Stomach (tissue), 9 donors: ENCODE data around the gene C1orf159. TPM values are rescaled to one million over a fixed set of nuclear protein-coding genes. Genes with fewer than 3 reads are reported as not detected.
A peak's percentile ranks its signal among the peaks of the same experiment; 100 is the strongest.

Source experiments
- DNase-seq, 2 donors: peaks; one replicate each; pipeline versions ENCODE4 v3.0.0 to v3.0.0-alpha.2; 2013 to 2019
- H3K27ac ChIP-seq, 5 donors: fragments of 200-600 bp in 4 of 5; sonication (generic) in 4 of 5; one replicate each; pipeline ENCODE4 v1.5.1; 2013 to 2019; ENCODE audit warnings: mild to moderate bottlenecking in 1 of 5, moderate library complexity in 1 of 5
- H3K27me3 ChIP-seq, 3 donors: fragments of 200-600 bp; sonication (generic); one replicate each; pipeline ENCODE4 v1.5.1; 2017 to 2019; ENCODE audit warnings: mixed run types in 1 of 3
- H3K36me3 ChIP-seq, 4 donors: fragments of 200-600 bp; sonication (generic); 1 replicate in 3 of 4; 2 replicates in 1 of 4; pipeline ENCODE4 v1.5.1; 2016 to 2019
- H3K4me1 ChIP-seq, 4 donors: fragments of 200-600 bp; sonication (generic); one replicate each; pipeline ENCODE4 v1.5.1; 2016 to 2019
- H3K4me3 ChIP-seq, 4 donors: fragments of 200-600 bp; sonication (generic) in 3 of 4; one replicate each; pipeline ENCODE4 v1.5.1; 2016 to 2019; ENCODE audit warnings: mild to moderate bottlenecking in 1 of 4
- H3K9me3 ChIP-seq, 4 donors: fragments of 200-600 bp; sonication (generic); one replicate each; pipeline ENCODE4 v1.5.1; 2016 to 2019
- EP300 ChIP-seq: sonication (generic); formaldehyde crosslinking; IDR thresholded peaks from one replicate; pipeline ENCODE4 v1.6.1; 2017; ENCODE audit warnings: antibody characterized with exemption
- POLR2A ChIP-seq, 4 donors: fragments of 450-650 bp; IDR thresholded peaks; one replicate each; pipeline ENCODE4 v1.6.1; 2016; ENCODE audit warnings: antibody characterized with exemption in 4 of 4, control low read depth in 2 of 4, mild to moderate bottlenecking in 1 of 4, moderate library complexity in 1 of 4
- POLR2AphosphoS5 ChIP-seq, 3 donors: sonication (generic); formaldehyde crosslinking; IDR thresholded peaks; one replicate each; pipeline ENCODE4 v1.6.1; 2016; ENCODE audit warnings: antibody characterized with exemption in 3 of 3
- WGBS, 5 donors: extraction: QIAGEN DNeasy Blood & Tissue Kit in 3 of 5; methylation state at CpG; one replicate each; pipeline versions ENCODE4 v1.1.5 to v1.1.7; 2013 to 2018; 5-methylcytosine and 5-hydroxymethylcytosine counted together
- intact Hi-C: fragments of 100-400 bp; cut with DNase I; formaldehyde crosslinking; loops from one replicate; pipeline ENCODE4 v1.15.1; 2023; ENCODE audit warnings: low total_unique reads
- polyA plus RNA-seq, 3 donors: library from polyadenylated mRNA; stranded (reverse); fragments of 200-250 nt; gene quantifications; one replicate each; pipeline ENCODE4 v1.2.3, GENCODE V29; 2013
- total RNA-seq, 5 donors: library from RNA; depleted of rRNA; stranded (reverse); fragments of >200 nt; gene quantifications; one replicate each; pipeline versions ENCODE4 v1.1.0 to v1.2.3, GENCODE V29; 2014 to 2016
- TF ChIP-seq, protein P1 (sequence below), 7 experiments: fragments of 450-650 bp in 4 of 7; fragments of 200-600 bp in 3 of 7; sonication (generic) in 3 of 7; IDR thresholded peaks; one replicate each; pipeline ENCODE4 v1.5.1; 2016 to 2019; ENCODE audit warnings: antibody characterized with exemption in 7 of 7, control low read depth in 2 of 7, mild to moderate bottlenecking in 1 of 7
- donor health status: healthy with polysubstance abuse.
- donor health status: Bipolar disorder and iron deficiency.
- donor health status: healthy.

C1orf159 gene
- total and polyA plus RNA-seq, 8 donors, result 10.2 to 67.0 (median 18.5) TPM

GRCh38 chr1:1164361-1164700 lies 48.4 kb upstream of the C1orf159 start:
- H3K27ac ChIP-seq, result peak overlapping the region; percentile 79 to 97 (median 95)
- H3K4me1 ChIP-seq, result peaks cover 15 to 65% (median 57%) of the 10 kb centered on the region in 4 donors
- intact Hi-C loops, result no loop called here
- peaks cover 0 to 9% (median 3%) of the 10 kb centered on the region in 4 donors for H3K36me3 ChIP-seq
- no peak for DNase-seq
- H3K9me3 ChIP-seq, result no peaks in the 10 kb centered on the region
- peaks cover 3 to 66% (median 20%) of the 10 kb centered on the region in 3 donors for H3K27me3 ChIP-seq
- TF ChIP-seq POLR2AphosphoS5 (IDR thresholded peaks at IDR 0.05), result peak in 1 of 3 donors; percentile 20
- no peak for TF ChIP-seq EP300
- H3K4me3 ChIP-seq, result peak overlapping the region; percentile 41 to 63 (median 54)
- WGBS, 5 donors, result 32 to 56% (median 34%) methylated on average over 19 to 26 of the region's 26 CpGs

DNA sequence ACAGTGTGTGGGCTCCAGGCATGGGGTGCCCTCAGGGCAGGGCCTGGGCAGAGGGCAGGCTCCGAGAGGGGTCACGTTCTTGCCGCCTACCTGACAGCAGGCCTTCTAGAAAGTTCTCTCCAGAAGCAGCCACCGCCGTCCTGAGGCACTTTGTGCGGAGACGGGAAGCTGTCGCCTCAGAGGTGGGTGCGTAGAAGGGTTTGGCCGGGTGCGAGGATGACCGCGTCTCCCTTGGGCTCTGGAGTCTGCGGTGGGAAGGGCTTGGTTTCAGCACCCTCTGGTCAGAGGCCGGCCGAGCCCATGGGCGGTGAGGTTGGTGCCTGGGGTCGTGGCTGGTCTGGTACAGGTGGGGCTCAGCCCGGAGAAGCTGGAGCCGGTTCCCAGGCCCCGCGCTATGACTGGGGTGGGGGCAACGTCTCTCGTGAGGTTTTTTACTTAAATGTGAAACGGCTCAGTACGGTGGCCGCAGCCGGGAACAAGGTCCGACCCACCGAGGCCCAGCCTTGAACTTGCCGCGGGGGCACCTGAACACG lies 47.7 kb upstream of the C1orf159 start:
- Histone ChIP-seq H3K4me1 (peaks cover 18 to 69% (median 57%) of the 10 kb centered on the region in 4 donors), H3K27ac (peak overlapping the region; percentile 93 to 97 (median 95)), H3K27me3 (peaks cover 3 to 59% (median 20%) of the 10 kb centered on the region in 3 donors), H3K36me3 (peaks cover 0 to 2% (median under 1%) of the 10 kb centered on the region in 4 donors), H3K4me3 (peak overlapping the region; percentile 41 to 63 (median 54)), H3K9me3 (no peaks in the 10 kb centered on the region)
- DNase-seq, result no peak
- WGBS, 5 donors, result 33 to 61% (median 36%) methylated on average over 12 to 33 of the region's 33 CpGs
- intact Hi-C loops, result no loop called here
- TF ChIP-seq POLR2A (IDR thresholded peaks at IDR 0.05), result no peak
- TF ChIP-seq, protein P1, sequence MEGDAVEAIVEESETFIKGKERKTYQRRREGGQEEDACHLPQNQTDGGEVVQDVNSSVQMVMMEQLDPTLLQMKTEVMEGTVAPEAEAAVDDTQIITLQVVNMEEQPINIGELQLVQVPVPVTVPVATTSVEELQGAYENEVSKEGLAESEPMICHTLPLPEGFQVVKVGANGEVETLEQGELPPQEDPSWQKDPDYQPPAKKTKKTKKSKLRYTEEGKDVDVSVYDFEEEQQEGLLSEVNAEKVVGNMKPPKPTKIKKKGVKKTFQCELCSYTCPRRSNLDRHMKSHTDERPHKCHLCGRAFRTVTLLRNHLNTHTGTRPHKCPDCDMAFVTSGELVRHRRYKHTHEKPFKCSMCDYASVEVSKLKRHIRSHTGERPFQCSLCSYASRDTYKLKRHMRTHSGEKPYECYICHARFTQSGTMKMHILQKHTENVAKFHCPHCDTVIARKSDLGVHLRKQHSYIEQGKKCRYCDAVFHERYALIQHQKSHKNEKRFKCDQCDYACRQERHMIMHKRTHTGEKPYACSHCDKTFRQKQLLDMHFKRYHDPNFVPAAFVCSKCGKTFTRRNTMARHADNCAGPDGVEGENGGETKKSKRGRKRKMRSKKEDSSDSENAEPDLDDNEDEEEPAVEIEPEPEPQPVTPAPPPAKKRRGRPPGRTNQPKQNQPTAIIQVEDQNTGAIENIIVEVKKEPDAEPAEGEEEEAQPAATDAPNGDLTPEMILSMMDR (IDR thresholded peaks at IDR 0.05), result no peak
- no peak for TF ChIP-seq EP300
- no peak for TF ChIP-seq POLR2AphosphoS5 (IDR thresholded peaks at IDR 0.05)

- Histone ChIP-seq H3K4me3 (peak overlapping the region; percentile 41 to 63 (median 54)), H3K27me3 (peaks cover 3 to 52% (median 20%) of the 10 kb centered on the region in 3 donors), H3K27ac (peak overlapping the region; percentile 93 to 97 (median 95)), H3K9me3 (no peaks in the 10 kb centered on the region), H3K36me3 (no peaks in the 10 kb centered on the region), H3K4me1 (peaks cover 26 to 68% (median 57%) of the 10 kb centered on the region in 4 donors)
- peak in 2 of 4 donors; percentile 33 to 79 for TF ChIP-seq POLR2A (IDR thresholded peaks at IDR 0.05)
- TF ChIP-seq, protein P1 (IDR thresholded peaks at IDR 0.05), result no peak
- peak in 2 of 3 donors; percentile 94 to 96 for TF ChIP-seq POLR2AphosphoS5 (IDR thresholded peaks at IDR 0.05)
- peak; percentile 95 to 96 for DNase-seq
- 25 to 43% (median 36%) methylated on average over 34 to 73 of the region's 73 CpGs for WGBS, 5 donors
- intact Hi-C loops, result no loop called here
Measured at GRCh38 chr1:1162597-1163537, 47.0 kb upstream of the C1orf159 start.

GRCh38 chr1:1161683-1162079 lies 45.8 kb upstream of the C1orf159 start:
- Histone ChIP-seq H3K9me3 (no peaks in the 10 kb centered on the region), H3K27me3 (peaks cover 0 to 40% (median 12%) of the 10 kb centered on the region in 3 donors), H3K36me3 (no peaks in the 10 kb centered on the region), H3K27ac (peak overlapping the region; percentile 93 to 97 (median 95)), H3K4me1 (peaks cover 27 to 64% (median 53%) of the 10 kb centered on the region in 4 donors), H3K4me3 (peak overlapping the region in 1 of 4 donors; percentile 63)
- TF ChIP-seq POLR2A (IDR thresholded peaks at IDR 0.05), result no peak
- TF ChIP-seq, protein P1 (IDR thresholded peaks at IDR 0.05), result no peak
- TF ChIP-seq POLR2AphosphoS5 (IDR thresholded peaks at IDR 0.05), result no peak
- TF ChIP-seq EP300, result no peak
- no peak for DNase-seq
- intact Hi-C loops, result no loop called here
- WGBS, 5 donors, result 53 to 68% (median 59%) methylated on average over 6 to 17 of the region's 17 CpGs
